Smooth muscle cell (in vitro differentiated cells): Measurements from ENCODE around the gene OLFML2B. TPM values are rescaled to one million over a fixed set of nuclear protein-coding genes. Genes with fewer than 3 reads are reported as not detected.

Source experiments
- DNase-seq: peaks from one replicate; lab custom pipeline; 2025; ENCODE audit not compliant: unreplicated experiment; lab: John Stamatoyannopoulos, UW
- H2AFZ ChIP-seq: fragments of 200-600 bp; sonication (generic); 2 replicates; pipeline ENCODE4 v1.6.0; 2016; ENCODE audit warnings: antibody characterized with exemption, low read depth, mild to moderate bottlenecking
- H3F3A ChIP-seq: fragments of 200-600 bp; sonication (generic); 2 replicates; pipeline ENCODE4 v1.6.0; 2017; ENCODE audit warnings: antibody characterized with exemption, low read depth
- H3K27ac ChIP-seq: fragments of 200-600 bp; sonication (generic); 2 replicates; pipeline ENCODE4 v1.5.1; 2016; ENCODE audit warnings: low read depth, mild to moderate bottlenecking
- H3K27me3 ChIP-seq: fragments of 200-600 bp; sonication (generic); 2 replicates; pipeline ENCODE4 v1.6.1; 2016; ENCODE audit warnings: low read depth, mild to moderate bottlenecking
- H3K36me3 ChIP-seq: fragments of 200-600 bp; sonication (generic); 2 replicates; pipeline ENCODE4 v1.5.1; 2016; ENCODE audit warnings: low read depth
- H3K4me1 ChIP-seq: fragments of 200-600 bp; sonication (generic); 2 replicates; pipeline ENCODE4 v1.5.1; 2016; ENCODE audit warnings: low read depth
- H3K4me2 ChIP-seq: fragments of 200-600 bp; sonication (generic); 2 replicates; pipeline ENCODE4 v1.6.0; 2016; ENCODE audit warnings: mild to moderate bottlenecking
- H3K4me3 ChIP-seq: fragments of 200-600 bp; sonication (generic); 2 replicates; pipeline ENCODE4 v1.5.1; 2016; ENCODE audit warnings: mild to moderate bottlenecking
- H3K79me2 ChIP-seq: fragments of 200-600 bp; sonication (generic); 2 replicates; pipeline ENCODE4 v1.6.0; 2016; ENCODE audit warnings: low read depth, mild to moderate bottlenecking
- H3K9ac ChIP-seq: fragments of 200-600 bp; sonication (generic); 2 replicates; pipeline ENCODE4 v1.6.0; 2016; ENCODE audit warnings: low read depth
- H3K9me3 ChIP-seq: fragments of 200-600 bp; sonication (generic); replicated peaks from 2 replicates; pipeline ENCODE4 v1.5.1; 2016; ENCODE audit warnings: low read depth
- H4K20me1 ChIP-seq: fragments of 200-600 bp; sonication (generic); 2 replicates; pipeline ENCODE4 v1.6.0; 2016; ENCODE audit warnings: low read depth
- WGBS: methylation state at CpG from one replicate; pipeline ENCODE4 v1.1.7; 2016; ENCODE audit warnings: low lambda C conversion rate; 5-methylcytosine and 5-hydroxymethylcytosine counted together
- polyA plus RNA-seq: library from polyadenylated mRNA; unstranded; fragments of >200 nt; fragmentation: Nextera tagmentation; extraction: Ambion mirVana; gene quantifications from 2 replicates; pipeline ENCODE4 v1.2.1, GENCODE V29; 2016
- total RNA-seq: library from RNA; depleted of rRNA; stranded (reverse); fragments of >200 nt; gene quantifications from 2 replicates; pipeline ENCODE4 v1.2.3, GENCODE V29; 2014
- TF ChIP-seq, protein P1 (sequence below): fragments of 200-600 bp; sonication (generic); IDR thresholded peaks from 2 replicates; pipeline ENCODE4 v1.5.1; 2017; ENCODE audit warnings: borderline replicate concordance, mild to moderate bottlenecking, antibody characterized with exemption; ENCODE audit not compliant: insufficient read depth, poor library complexity, severe bottlenecking

Gene OLFML2B
- total and polyA plus RNA-seq, 2 experiments from 2014 or later, result 5.9 to 9.7 TPM

DNA sequence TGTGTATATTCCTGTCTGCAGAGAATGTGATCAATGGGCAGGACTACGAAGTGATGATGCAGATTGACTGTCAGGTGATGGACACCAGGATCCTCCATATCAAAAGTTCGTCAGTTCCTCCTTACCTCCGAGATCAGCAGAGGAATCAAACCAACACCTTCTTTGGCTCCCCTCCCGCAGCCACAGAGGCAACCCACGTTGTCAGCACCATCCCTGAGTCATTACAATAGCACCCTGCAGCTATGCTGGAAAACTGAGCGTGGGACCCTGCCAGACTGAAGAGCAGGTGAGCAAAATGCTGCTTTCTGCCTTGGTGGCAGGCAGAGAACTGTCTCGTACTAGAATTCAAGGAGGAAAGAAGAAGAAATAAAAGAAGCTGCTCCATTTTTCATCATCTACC lies 65.2 kb downstream of the OLFML2B start:
- H3F3A ChIP-seq, result peaks cover 20% of the 10 kb centered on the region
- TF ChIP-seq, protein P1, sequence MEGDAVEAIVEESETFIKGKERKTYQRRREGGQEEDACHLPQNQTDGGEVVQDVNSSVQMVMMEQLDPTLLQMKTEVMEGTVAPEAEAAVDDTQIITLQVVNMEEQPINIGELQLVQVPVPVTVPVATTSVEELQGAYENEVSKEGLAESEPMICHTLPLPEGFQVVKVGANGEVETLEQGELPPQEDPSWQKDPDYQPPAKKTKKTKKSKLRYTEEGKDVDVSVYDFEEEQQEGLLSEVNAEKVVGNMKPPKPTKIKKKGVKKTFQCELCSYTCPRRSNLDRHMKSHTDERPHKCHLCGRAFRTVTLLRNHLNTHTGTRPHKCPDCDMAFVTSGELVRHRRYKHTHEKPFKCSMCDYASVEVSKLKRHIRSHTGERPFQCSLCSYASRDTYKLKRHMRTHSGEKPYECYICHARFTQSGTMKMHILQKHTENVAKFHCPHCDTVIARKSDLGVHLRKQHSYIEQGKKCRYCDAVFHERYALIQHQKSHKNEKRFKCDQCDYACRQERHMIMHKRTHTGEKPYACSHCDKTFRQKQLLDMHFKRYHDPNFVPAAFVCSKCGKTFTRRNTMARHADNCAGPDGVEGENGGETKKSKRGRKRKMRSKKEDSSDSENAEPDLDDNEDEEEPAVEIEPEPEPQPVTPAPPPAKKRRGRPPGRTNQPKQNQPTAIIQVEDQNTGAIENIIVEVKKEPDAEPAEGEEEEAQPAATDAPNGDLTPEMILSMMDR, result no peak

DNA sequence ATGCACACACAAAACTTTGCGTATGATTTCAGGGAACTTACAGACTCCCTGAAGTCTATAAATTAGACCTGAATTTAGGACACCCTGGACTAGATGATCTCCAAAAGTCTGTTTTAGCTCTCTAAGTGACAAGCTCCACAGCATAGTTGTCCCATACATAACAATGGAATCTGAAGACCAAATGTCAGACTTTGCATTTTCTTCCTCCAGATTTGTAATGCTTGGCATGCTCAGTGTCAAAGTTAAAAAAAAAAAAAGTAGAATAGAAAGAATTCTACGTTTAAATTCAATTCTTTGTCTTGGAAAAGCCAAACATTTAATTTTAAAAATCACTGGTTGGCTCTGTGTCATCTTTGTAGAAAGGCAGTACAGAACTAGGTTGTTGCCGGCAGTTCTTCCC lies 66.7 kb downstream of the OLFML2B start:
- Histone ChIP-seq H3F3A (peaks cover 10% of the 10 kb centered on the region), H3K9me3 (no peaks in the 10 kb centered on the region), H3K4me2 (peak overlapping the region; percentile 34), H3K4me3 (no peak overlapping the region), H4K20me1 (no peaks in the 10 kb centered on the region), H2AFZ (no peak overlapping the region), H3K27ac (no peak overlapping the region), H3K79me2 (no peaks in the 10 kb centered on the region), H3K27me3 (no peaks in the 10 kb centered on the region), H3K4me1 (peaks cover 3% of the 10 kb centered on the region), H3K36me3 (no peaks in the 10 kb centered on the region), H3K9ac (no peak overlapping the region)
- TF ChIP-seq, protein P1, result no peak
- no peak for DNase-seq
- 87% methylated on average over 3 of the region's 3 CpGs for WGBS

More for the DNA sequence above, 65.2 kb downstream of the OLFML2B start:
- Histone ChIP-seq H3K9me3 (no peaks in the 10 kb centered on the region), H3K4me3 (no peak overlapping the region), H3K79me2 (no peaks in the 10 kb centered on the region), H3K27ac (no peak overlapping the region), H3K27me3 (no peaks in the 10 kb centered on the region), H2AFZ (no peak overlapping the region), H3K36me3 (no peaks in the 10 kb centered on the region), H4K20me1 (no peaks in the 10 kb centered on the region), H3K9ac (no peak overlapping the region), H3K4me2 (no peak overlapping the region), H3K4me1 (peaks cover 11% of the 10 kb centered on the region)
- 77% methylated on average over 7 of the region's 7 CpGs for WGBS
- DNase-seq, result no peak

DNA sequence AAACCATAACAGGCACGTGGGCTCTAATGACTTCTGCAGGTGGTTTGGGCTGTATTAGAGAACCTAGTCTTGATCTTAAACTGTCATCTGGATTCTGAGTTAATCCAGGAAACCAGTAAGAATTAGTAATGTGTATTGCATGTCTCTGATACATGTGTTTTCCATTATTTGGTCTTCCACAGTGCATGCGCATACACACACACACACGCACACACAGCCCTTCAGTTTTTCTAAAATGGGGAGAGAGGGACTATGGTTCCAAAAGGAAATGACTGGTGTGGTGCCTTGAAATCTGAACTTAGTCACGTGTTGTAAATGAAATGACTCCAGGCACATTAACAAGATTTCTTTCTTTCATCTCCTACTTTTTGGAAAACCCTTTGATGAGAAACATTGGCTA lies 67.6 kb downstream of the OLFML2B start:
- H3K4me3 ChIP-seq, result no peak overlapping the region

DNA sequence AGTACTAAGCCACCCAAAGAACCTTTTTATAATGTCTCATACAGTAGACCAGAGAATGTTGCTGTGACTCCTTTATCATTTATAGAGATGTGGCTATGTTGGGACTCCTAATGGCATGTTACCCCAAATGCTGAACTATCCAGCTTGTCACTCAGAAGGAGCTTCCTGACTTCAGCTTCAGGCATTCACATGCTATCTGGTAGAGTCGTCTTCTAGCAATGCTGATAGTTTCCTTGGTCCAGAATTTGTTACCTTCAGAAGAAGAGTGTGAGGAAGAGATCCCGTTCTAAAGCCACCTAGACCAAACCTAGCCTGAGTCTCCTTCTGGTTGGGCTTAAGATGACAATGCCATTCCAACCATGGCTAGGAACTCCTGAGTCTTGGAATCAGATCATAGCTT lies 68.1 kb downstream of the OLFML2B start:
- Histone ChIP-seq H3K36me3 (no peaks in the 10 kb centered on the region), H3K4me1 (no peaks in the 10 kb centered on the region), H3K27me3 (no peaks in the 10 kb centered on the region), H3K79me2 (no peaks in the 10 kb centered on the region), H3K9me3 (no peaks in the 10 kb centered on the region), H3K4me3 (no peak overlapping the region), H4K20me1 (no peaks in the 10 kb centered on the region), H3K4me2 (no peak overlapping the region), H3K9ac (no peak overlapping the region), H2AFZ (no peak overlapping the region), H3K27ac (no peak overlapping the region), H3F3A (no peaks in the 10 kb centered on the region)
- DNase-seq, result no peak
- TF ChIP-seq, protein P1, result no peak
- 79% methylated on average over 2 of the region's 2 CpGs for WGBS

More for the DNA sequence above, 67.6 kb downstream of the OLFML2B start:
- no peaks in the 10 kb centered on the region for H3K4me1 ChIP-seq
- TF ChIP-seq, protein P1, result no peak
- 55% methylated on average over 4 of the region's 4 CpGs for WGBS
- no peak overlapping the region for H3K9ac ChIP-seq
- H4K20me1 ChIP-seq, result no peaks in the 10 kb centered on the region
- H3F3A ChIP-seq, result peaks cover 1% of the 10 kb centered on the region
- H3K27ac ChIP-seq, result peak overlapping the region; percentile 49
- no peak for DNase-seq
- no peak overlapping the region for H2AFZ ChIP-seq
- H3K27me3 ChIP-seq, result no peaks in the 10 kb centered on the region
- no peaks in the 10 kb centered on the region for H3K36me3 ChIP-seq
- peak overlapping the region; percentile 34 for H3K4me2 ChIP-seq
- H3K9me3 ChIP-seq, result no peaks in the 10 kb centered on the region
- H3K79me2 ChIP-seq, result no peaks in the 10 kb centered on the region
